Fibroblast of peridontal ligament (primary cell): Measurements from ENCODE around the gene COL12A1.

ENCODE experiments used
- DNase-seq: peaks from one replicate; pipeline ENCODE4 v3.0.0-alpha.2; 2010; ENCODE audit errors: extremely low read depth

COL12A1 gene

GRCh38 chr6:75143191-75143590 is 62.7 kb downstream of the COL12A1 start:
- peak; percentile 95 for DNase-seq

GRCh38 chr6:75142721-75143120 is 63.1 kb downstream of the COL12A1 start:
- no peak for DNase-seq

GRCh38 chr6:75135876-75136275 is 70.0 kb downstream of the COL12A1 start:
- no peak for DNase-seq

- DNase-seq, result no peak
Observed at GRCh38 chr6:75135450-75135849, 70.4 kb downstream of the COL12A1 start.

GRCh38 chr6:75130784-75131183 is 75.1 kb downstream of the COL12A1 start:
- DNase-seq, result peak; percentile 30

- DNase-seq, result no peak
Observed at GRCh38 chr6:75128878-75129570, 76.8 kb downstream of the COL12A1 start.

- DNase-seq, result no peak
Observed at GRCh38 chr6:75126518-75126917, 79.3 kb downstream of the COL12A1 start.

- DNase-seq, result no peak
Observed at GRCh38 chr6:75124983-75125382, 80.9 kb downstream of the COL12A1 start.

- DNase-seq, result no peak
Observed at GRCh38 chr6:75124085-75124484, 81.8 kb downstream of the COL12A1 start.

- DNase-seq, result no peak
Observed at GRCh38 chr6:75118925-75119515, 86.8 kb downstream of the COL12A1 start.

GRCh38 chr6:75117701-75118100 is 88.2 kb downstream of the COL12A1 start:
- DNase-seq, result no peak

GRCh38 chr6:75116946-75117345 is 88.9 kb downstream of the COL12A1 start:
- no peak for DNase-seq

- peak; percentile 77 for DNase-seq
Observed at GRCh38 chr6:75115481-75115880, 90.4 kb downstream of the COL12A1 start.

GRCh38 chr6:75114806-75115205 is 91.0 kb downstream of the COL12A1 start:
- peak; percentile 65 for DNase-seq

- DNase-seq, result no peak
Observed at GRCh38 chr6:75114195-75114594, 91.7 kb downstream of the COL12A1 start.

GRCh38 chr6:75113446-75113845 is 92.4 kb downstream of the COL12A1 start:
- peak; percentile 69 for DNase-seq

- DNase-seq, result peak; percentile 78
Observed at GRCh38 chr6:75109765-75110164, 96.1 kb downstream of the COL12A1 start.

GRCh38 chr6:75109022-75109421 is 96.8 kb downstream of the COL12A1 start:
- DNase-seq, result no peak

GRCh38 chr6:75108333-75108974 is 97.4 kb downstream of the COL12A1 start:
- no peak for DNase-seq

GRCh38 chr6:75107913-75108312 is 97.9 kb downstream of the COL12A1 start:
- DNase-seq, result no peak

- no peak for DNase-seq
Observed at GRCh38 chr6:75106426-75106825, 99.4 kb downstream of the COL12A1 start.

GRCh38 chr6:75103431-75103830 is 102.4 kb downstream of the COL12A1 start:
- DNase-seq, result no peak

- DNase-seq, result no peak
Observed at GRCh38 chr6:75102301-75102700, 103.6 kb downstream of the COL12A1 start.
